Ammon's horn (tissue), 1 donor: Measurements from ENCODE around the gene EYA2.

Experiments used
- DNase-seq: peaks from one replicate; pipeline ENCODE4 v3.0.0-alpha.2; 2016; ENCODE audit warnings: low spot score

Gene EYA2

DNA sequence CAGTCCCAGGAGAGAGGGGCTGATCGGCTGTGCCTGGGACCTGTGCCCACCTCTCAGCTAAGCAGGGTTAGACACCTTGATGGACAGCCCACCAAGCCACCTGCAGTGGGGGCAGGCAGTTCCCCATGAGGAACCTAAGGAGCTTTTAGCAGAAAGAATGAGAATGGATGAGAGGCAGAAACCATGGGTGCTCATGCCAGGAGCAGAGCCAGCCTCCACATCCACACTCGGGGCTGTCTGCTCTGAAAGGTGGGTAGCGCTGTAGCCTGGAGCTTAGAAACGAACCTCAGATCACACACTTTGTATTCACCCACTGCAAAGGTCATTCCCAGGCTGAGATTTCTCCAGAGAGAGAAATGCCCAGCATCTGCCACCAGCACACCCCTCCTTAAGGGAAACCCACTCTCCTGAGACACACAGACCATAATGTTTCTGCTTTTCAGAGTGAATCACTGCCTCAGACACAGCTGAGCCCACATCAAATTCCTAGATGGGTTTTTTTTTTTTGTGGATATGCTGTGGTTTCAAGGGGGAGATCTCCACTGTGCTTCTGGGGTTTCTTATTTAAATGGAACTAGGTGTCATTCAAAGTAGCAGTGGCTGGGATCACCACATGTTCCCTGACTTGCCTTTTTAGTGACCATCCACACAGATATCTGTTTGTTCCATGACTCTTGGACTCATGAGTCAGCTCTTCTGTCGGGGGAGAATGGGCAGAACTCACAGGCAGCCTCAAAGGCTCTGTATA is 218.9 kb downstream of the EYA2 start:
- no peak for DNase-seq

DNA sequence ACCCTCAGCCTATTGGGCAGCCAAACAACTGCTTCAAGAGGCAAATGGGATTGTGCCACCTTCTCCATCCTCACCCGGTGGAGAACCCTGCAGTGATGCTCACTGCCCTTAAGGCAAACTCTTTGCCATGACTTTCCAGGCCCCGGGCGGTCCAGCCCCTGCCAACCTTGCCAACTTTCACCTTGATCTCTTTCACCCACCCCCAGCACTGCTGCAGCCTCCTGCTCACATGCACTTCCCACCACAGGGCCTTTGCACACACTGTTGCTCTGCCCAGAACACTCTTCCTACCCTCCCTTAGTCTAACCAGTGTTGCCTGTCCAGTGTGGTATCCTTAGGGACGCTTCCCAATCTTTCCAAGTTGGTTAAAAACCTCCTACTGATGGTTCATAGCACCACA is 221.1 kb downstream of the EYA2 start:
- no peak for DNase-seq

DNA sequence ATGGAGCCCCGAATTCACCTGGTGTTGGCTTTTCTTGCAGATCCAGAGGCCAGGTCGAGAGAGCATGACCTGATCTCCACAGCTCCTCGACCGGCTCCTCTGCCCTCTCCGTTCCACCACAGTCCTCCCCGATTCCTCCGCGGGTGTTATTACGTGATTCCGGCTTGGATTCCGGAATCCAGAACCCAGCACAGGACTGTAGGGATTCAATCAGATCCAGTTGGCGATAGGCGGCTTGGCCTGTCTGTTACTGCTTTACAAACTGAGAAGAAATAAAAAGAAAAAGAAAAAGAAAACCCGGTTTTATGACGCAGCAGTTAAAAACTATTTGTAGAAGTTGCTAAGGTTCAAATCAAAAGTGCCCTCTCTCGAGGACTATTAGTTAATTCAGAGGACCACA is 222.7 kb downstream of the EYA2 start:
- DNase-seq, result no peak

DNA sequence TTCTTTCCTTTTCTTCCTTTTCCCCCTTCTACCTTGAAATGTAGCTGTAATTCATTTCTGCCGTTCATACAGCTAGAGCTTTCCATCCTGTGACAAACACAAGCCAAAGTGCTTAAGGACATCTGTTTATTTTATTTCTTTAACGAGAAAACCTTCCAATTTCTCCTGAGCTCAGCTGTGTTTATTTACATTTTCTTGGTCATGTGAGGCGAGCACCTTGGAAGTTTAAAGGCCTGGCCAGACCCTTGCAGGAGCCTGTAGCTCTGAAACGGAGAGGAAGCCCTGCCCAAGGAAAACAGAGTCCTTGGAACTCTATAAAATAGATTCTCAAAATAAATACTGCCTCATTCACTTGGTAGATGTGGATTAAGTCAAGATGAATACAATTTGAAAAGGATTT is 223.1 kb downstream of the EYA2 start:
- no peak for DNase-seq

DNA sequence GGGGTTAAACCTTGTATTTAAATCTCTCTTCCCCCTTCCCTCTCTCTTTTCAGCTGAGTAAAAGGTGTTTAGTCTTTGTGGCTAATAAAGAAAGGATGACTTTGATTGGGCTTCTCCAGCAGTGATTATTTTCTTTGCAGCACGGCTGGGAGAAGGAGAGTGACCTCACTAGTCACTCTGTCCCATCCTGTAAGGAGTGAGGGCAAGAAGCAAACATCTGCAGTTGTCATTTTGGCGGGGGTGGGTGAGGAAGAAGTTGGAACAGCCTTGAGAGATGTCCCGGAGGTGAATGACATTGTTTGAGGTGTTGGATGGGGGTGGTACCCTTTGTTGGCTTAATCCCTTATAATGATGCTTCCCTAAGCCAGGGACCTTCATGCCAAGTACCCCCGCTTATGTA is 223.6 kb downstream of the EYA2 start:
- DNase-seq, result no peak

DNA sequence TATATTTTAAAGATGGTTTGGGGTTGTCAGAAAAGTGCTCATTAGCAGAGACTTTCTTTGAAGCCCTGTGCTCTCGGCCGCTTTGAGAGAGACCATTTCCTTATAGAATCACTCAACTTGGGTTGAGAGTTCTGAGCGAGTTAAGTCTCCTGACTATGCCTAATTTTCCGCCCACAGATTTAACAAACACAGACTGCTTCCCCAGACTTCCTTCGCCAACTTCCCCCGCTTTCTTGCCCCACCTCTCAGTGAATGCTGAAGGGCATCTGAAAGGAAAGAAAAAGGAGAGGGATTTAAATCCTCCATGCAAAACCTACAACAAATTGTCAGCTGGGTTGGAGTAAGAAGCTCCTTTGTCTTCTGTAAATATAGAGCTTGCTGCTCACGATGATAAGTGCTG is 224.0 kb downstream of the EYA2 start:
- peak; percentile 18 for DNase-seq

DNA sequence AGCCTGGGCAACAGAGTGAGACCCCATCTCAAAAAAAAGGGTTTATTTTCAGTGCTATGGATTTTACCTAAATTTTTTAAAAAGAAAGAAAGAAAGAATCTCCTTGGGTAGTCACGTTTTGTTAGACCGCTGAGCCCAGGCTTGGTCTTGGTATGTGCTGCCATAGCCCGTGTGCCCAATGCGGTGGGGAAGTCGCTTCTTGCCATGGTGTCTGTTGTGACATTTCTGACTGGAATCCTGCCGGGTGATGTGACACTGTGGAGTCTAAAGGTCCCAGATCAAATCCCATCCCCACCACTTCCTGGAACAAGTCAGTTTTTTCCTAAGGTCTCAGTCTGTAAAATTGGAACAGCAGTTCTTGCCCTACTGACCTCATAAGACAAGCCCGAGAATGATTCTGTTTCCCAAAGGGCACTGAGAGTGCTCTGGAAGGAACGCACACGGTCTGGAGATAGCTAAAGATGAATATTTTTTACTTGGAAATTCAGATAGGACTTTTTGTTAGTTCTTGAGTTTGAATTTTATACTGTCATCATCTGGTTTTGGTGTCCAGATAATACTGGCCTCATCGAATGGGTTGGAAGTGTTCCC is 225.8 kb downstream of the EYA2 start:
- no peak for DNase-seq

DNA sequence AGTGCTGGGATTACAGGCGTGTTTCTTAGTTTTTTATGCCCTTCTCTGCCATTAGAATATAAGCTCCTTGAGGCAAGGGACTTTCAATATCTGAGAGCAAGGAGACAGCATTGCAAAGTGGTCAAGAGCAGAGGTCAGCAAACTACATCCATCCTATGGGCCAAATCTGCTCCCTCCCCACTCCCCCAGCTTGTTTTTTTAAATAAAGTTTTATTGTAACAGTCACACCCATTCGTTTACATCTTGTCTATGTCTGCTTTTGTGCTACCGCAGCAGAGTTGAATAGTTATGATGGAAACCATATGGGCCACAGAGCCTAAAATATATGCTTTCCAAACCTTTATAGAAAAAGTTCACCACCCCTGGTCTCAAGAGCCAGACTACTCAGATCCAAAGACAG is 227.9 kb downstream of the EYA2 start:
- DNase-seq, result no peak

DNA sequence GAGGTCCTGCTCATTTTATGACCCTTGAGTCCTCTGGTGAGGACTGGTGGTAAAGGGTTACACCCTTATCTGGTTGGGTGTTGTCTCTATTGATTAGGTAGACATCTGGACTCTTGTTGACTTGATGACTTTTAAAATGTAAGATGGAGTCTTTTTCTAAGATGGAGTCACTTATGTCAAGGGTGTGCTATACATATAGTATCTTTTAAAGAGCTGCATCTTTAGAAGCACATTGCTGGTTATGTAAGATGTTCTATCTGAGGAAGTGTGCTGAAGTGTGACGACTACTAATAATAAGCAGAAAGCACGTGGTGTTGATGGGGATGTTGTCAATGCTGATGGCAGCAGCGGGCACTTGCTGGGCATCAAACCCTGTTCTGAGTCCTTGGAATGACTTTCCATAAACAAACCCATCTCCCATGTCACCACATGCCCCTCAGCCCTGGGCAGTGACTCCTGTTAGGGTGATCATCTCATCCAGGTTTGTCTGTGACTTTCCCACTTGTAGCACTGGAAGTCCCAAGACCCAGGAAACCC is 229.6 kb downstream of the EYA2 start:
- no peak for DNase-seq

DNA sequence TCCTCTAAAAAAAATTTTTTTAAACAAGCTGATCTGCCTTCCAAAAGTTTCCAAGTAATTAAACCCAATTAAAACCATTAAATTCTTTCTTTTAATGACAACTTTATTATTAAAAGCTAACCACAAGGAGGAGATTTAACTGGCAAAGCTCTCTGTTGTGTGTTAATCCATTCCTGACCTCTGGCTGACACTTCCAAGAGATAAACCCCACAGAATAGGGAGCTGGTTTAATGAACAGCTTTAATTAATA is 230.8 kb downstream of the EYA2 start:
- DNase-seq, result no peak

DNA sequence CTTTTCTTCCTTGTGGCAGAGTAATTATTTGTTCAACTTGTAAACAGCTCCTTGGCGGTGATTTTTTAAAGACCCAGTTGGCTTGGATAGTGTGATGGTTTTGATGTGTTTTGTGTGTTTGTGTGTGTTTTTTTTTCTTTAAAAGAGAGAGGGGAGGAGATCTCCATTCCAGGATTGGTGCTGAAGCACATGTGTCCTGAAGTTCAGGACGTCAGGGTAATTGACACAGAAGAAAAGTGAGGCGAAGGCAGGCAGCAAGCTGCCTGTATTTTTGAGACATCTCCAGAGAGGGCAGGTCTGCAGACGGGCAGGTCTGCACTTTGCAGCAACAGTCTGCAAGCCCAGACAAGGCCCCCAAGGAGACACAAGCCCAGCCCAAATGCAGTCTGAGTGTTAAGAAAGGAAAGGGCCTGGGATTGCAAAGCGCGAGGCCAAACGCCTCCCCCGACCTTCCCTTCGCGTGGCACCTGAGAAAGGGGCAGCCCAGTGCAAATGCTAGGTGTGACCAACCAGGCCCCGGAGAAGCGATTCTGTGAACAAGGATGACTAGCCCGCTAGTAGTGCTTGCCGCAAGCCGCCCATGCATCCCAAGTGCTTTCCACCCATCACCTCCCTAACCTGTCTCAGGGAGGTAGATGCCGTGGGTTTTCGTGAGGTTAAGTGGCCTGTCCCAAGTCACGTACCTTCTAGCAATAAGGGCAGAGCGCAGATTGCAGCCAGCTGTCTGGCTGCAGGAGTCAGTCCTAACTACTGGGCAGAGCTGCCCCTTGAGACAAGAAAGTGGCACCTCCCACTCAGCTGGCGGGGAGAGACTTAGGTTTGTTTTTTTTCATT is 231.3 kb downstream of the EYA2 start:
- no peak for DNase-seq

DNA sequence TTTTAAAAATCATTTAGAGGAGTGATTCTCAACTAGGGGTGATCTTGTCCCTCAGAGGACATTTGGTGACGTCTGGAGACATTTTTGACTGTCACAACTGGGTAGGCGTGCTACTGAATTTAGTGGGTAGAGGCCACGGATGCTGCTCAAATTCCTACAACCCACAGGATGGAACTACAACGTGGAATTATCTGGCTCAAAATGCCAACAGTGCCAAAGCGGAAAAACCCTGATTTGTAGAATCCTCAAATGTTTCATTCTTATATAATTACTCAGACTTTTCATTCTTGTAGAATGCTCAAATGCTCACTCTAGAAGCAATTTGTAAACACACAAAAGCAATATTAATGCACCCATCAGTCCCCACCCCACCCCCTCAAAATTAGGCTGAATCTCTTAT is 232.1 kb downstream of the EYA2 start:
- DNase-seq, result no peak

DNA sequence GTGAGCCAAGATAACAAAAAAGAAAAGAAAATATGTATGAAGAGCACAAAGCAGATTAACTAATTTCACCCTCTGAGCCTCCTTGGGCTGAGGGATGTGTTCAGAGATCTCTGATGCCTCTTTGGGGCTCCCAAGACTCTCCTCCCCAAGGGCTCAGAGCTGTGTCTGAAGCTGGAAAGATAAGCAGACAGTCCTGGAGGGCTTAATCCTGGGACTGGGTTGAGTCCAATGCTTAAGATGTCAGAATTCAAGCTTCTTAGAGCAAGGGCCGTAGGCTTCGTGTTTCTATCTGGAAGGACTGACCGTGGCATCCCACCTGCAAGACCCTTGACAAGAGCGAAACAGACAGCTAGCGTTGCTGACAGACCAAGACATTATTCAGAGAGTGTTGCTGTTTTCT is 232.9 kb downstream of the EYA2 start:
- no peak for DNase-seq

DNA sequence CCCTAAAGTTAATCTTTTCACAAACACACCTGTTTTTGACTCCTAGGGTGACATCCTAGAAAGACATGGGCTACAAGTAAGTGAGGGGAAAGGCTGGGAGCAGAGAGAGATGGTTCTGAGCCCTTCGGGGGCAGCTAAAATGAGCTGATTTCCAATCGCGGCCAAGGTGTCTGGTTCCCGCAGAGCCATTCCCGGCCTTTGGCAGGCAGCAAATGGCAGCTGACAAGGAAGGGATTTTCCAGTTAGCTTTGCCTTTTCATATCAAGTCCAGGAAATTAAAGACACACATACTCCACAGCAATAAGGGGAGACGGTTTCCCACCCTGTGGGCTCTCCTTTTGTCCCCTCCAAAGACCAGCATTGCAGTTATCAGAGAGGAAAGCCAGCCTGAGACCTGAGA is 233.4 kb downstream of the EYA2 start:
- no peak for DNase-seq

DNA sequence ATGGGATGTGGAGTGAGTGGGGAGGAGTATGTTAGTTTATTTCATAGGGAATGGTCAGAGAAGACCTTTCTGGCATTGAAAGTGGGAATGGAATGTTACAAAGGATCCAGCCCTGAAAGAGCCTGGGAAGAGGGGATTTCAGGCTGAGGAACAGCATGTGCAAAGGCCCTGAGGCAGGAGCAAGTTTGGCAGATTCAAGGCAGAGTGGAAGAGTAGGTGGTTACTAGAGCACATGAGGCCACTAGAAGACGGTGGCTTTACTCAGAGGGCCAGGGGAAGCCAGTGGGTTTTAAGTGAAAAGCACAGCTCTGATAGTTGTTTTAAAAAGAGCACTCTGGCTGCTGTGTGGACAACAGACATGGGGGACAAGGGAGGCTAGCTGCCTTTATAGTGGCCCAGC is 234.7 kb downstream of the EYA2 start:
- DNase-seq, result no peak

DNA sequence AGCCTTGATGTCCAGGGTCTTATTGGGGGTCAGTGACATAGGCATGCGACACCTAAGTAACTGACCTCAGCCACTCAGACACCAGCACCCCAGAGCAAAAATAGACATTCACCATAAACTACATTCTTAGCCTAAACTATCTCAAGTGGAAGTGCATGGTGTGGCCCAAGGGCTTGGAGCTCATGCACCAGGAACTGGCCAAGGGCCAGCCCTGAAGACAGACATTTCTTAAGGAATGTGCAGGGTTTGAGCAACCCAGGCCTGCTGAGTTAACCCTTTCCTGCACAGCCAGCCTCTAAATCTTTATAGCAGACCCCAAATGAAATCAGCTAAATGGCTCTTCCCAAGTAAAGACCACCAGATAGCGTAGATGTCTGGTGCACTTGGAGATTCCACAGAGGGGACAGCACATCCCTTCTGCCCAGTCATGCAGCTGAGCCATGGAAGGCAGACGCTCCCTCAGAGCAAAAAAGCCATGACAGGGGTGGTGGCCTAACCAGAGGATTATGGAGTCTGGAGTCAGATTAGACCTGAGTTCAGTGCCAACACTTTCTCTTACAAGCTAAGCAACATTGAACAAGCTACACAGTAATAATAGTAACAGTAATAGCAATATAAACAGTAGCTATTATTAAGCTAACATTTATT is 239.3 kb downstream of the EYA2 start:
- DNase-seq, result no peak

DNA sequence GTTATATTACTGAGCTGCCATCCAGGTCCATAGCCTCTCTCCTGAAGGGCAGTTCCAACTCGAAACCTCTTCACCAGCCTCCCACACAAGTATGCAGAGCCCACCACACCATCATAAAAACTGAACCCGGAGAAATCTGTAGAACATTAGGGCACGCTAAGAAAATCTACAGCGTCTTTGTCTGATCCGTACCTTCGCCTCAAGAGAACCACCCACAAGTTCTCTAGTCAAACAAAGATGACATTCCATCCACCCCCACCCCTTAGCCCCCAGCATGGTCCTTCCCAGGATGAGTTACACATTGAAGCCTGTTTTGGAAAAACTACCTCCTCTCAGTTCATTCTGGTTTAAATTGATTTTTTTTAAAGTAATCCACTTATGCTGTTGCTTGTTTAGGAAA is 242.1 kb downstream of the EYA2 start:
- DNase-seq, result no peak

DNA sequence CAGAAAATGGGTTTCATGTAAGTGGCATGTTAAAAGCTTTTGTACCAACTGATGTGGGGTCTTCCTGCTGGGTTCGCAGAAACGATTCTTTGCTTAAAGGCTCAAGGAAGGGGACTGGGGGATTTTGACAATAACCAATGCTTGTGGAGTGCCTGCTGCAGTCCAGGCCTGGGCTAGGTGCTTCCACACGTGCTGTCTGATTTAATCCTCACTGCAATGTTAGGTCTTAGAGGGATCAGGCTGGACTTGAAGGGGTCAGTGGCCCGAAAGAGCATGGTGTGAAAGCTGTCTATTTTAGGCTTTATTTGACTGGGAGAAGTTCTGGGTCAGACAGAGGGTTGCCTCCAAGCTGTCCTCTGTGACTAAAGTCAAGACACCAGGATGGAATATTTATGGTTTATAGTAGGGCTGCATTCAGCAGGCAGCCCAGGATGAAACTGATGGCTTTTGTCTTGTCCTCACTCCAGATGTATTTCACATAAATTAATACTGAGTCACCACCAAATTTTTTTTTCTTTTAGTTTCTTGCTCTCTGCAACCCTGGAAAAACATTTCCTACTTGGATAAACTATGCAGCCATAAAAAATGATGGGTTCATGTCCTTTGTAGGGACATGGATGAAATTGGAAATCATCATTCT is 242.7 kb downstream of the EYA2 start:
- no peak for DNase-seq

DNA sequence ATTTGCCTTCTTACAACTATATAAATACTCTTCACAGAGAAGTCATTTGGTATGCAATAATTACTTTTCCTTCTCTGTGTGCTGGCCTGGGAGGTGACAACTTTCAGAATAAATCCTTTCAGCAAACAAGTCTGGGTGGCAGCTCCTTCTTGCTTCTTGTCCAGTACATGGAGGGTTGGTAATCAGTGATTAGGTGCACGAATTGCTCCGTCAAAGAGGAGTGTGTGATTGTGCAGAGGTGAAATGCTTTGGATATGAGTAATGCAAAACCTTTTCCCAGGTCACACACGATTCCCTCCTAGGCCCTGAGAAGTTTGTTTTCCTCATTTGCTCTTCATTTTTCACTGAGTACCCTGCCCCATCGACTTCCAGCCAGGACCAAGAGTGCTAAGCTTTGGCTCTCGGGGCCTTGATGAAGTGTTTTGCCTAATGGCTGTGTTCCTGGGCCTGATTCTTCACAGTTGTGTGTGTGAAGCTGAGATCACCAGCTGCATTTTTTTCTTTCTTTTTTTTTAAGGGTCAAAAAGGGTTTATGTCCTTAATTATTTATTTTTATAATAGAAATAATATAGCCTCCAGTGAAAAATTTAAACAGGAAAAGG is 245.4 kb downstream of the EYA2 start:
- DNase-seq, result no peak

DNA sequence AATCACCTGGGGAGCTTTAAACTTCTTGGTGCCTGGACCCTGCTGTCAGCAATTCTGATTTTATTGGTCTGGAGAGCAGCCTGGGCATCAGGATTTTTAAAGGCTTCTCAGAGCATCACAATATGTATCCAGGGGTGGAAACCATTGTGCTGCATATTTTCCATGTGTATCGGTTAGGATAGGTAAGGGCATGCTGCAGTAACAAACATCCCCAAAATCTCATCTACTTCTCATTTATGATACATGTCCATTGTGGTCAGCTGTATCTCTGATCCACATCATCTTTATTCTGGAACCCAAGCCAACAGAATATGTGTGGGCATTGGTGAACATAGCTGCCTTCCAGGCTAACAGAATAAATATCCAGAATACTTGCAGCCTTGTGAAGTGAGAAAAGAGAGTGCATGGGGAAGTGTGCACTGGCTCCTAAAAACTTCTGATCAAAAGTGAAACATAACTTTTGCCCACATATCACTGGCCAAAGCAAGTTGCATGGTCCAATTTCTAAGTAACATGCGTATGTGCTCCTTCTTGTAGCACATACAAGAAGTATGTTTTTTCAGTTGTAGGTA is 246.8 kb downstream of the EYA2 start:
- no peak for DNase-seq

DNA sequence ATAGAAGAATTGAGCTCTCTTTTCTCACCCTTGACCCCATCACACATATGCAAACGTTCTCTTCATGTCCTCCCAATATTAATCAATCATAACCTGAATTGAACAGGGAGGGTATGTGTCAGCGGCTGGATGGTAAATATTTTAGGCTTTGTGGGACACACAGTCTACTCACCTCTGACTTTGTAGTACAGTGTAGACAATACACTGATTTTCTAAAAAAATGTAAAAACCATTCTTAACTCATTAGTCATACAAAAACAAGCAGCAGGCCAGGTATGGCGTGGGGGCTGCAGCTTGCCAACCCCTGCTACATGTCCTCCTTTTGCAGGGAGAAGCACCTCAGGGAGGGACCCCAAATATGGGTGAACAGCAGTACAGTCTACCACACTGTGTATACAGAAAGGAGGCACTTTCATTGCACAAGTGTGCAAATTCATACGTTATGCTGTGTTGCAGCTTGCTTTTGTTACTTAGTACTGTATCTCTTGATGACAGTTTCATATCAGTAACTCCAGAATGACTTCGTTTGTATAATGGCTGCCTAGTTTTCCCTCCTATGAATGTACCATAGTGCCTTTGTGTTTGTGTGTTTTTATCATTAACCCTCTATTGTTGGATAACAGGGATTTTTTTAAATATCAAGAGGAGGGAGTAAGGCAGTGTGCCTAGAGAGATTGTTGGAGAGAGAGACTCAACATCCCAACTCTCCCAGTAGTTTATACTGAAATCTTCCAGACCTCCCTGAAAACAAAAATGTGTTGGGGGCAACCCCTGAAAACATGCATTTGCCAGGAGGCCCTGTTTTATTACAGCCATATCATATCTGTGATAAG is 247.5 kb downstream of the EYA2 start:
- no peak for DNase-seq
